HEK293T (cell line): Measurements from ENCODE around the gene NHSL1.

Experiments used
- CTCF ChIA-PET: fragments of 350-600 bp; formaldehyde crosslinking; extraction: SDS; loops from one replicate; lab custom pipeline; 2021; ENCODE audit warnings: antibody characterized with exemption, inconsistent platforms; lab: Yijun Ruan, JAX
- POLR2A ChIA-PET: fragments of 350-600 bp; formaldehyde crosslinking; extraction: SDS; loops from one replicate; lab custom pipeline; 2020; ENCODE audit warnings: antibody characterized with exemption, inconsistent platforms; lab: Yijun Ruan, JAX
- DNase-seq: peaks from one replicate; pipeline ENCODE4 v3.0.0; 2012; ENCODE audit warnings: mixed read lengths; ENCODE audit errors: extremely low spot score
- ARNT ChIP-seq: fragments of 450-650 bp; IDR thresholded peaks from 2 replicates; pipeline ENCODE4 v1.6.1; 2017; ENCODE audit warnings: mild to moderate bottlenecking
- BHLHE40 ChIP-seq: fragments of 450-650 bp; IDR thresholded peaks from 2 replicates; pipeline ENCODE4 v1.6.1; 2016; ENCODE audit warnings: mild to moderate bottlenecking, moderate library complexity, borderline replicate concordance
- CTBP1 ChIP-seq: fragments of 450-650 bp; IDR thresholded peaks from 2 replicates; pipeline ENCODE4 v1.6.1; 2016; ENCODE audit warnings: borderline replicate concordance
- ELF4 ChIP-seq: fragments of 450-650 bp; IDR thresholded peaks from 2 replicates; pipeline ENCODE4 v1.6.1; 2017; ENCODE audit warnings: antibody characterized with exemption
- FOXA1 ChIP-seq: fragments of 450-650 bp; IDR thresholded peaks from 2 replicates; pipeline ENCODE4 v1.6.1; 2016; ENCODE audit warnings: mild to moderate bottlenecking
- FOXK2 ChIP-seq: fragments of 450-650 bp; IDR thresholded peaks from 2 replicates; pipeline ENCODE4 v1.6.1; 2016; ENCODE audit warnings: mild to moderate bottlenecking
- FOXM1 ChIP-seq: fragments of 450-650 bp; IDR thresholded peaks from 2 replicates; pipeline ENCODE4 v1.6.1; 2017; ENCODE audit warnings: mild to moderate bottlenecking, borderline replicate concordance
- HDGF ChIP-seq: fragments of 450-650 bp; IDR thresholded peaks from 2 replicates; pipeline ENCODE4 v1.6.1; 2017; ENCODE audit warnings: antibody characterized with exemption, borderline replicate concordance
- L3MBTL2 ChIP-seq: fragments of 450-650 bp; conservative IDR thresholded peaks from 2 replicates; pipeline ENCODE4 v1.6.1; 2016; ENCODE audit warnings: mild to moderate bottlenecking
- LEF1 ChIP-seq: fragments of 450-650 bp; IDR thresholded peaks from 2 replicates; pipeline ENCODE4 v1.6.1; 2017; ENCODE audit warnings: mild to moderate bottlenecking, borderline replicate concordance
- NFRKB ChIP-seq: fragments of 450-650 bp; IDR thresholded peaks from 2 replicates; pipeline ENCODE4 v1.6.1; 2016; ENCODE audit warnings: mild to moderate bottlenecking, moderate library complexity
- SP1 ChIP-seq: fragments of 450-650 bp; IDR thresholded peaks from 2 replicates; pipeline ENCODE4 v1.6.1; 2017
- SUZ12 ChIP-seq: fragments of 450-650 bp; IDR thresholded peaks from 2 replicates; pipeline ENCODE4 v1.6.1; 2016; ENCODE audit warnings: mild to moderate bottlenecking
- TARDBP ChIP-seq: fragments of 450-650 bp; IDR thresholded peaks from 2 replicates; pipeline ENCODE4 v1.6.1; 2016
- ZNF384 ChIP-seq: fragments of 450-650 bp; IDR thresholded peaks from 2 replicates; pipeline ENCODE4 v1.6.1; 2016
- TF ChIP-seq, protein P1 (sequence below): fragments of 450-650 bp; IDR thresholded peaks from 2 replicates; pipeline ENCODE4 v1.6.1; 2016

Gene NHSL1

DNA sequence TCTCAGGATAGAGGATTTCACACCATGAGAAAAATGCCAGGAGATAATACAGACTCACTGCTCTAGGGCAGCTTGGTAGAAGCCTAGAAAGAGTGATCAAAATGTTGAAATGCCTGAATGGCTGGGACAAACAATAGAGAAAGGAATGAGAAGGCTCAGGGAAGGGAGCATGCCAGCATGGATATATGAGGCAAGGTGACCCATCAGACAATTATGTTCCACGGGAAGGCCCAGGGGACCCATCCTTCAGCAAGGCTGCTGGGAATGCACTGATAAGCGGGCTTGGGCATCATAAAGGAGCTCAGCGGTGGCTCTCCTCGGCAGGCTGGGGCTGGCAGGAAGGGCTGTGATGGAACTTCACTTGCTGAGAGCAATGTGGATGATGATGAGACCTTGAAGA lies 83.1 kb downstream of the NHSL1 start:
- DNase-seq, result no peak
- POLR2A ChIA-PET, result no interaction called here
- TF ChIP-seq ARNT, result no peak
- no peak for TF ChIP-seq FOXM1
- TF ChIP-seq LEF1, result no peak
- no peak for TF ChIP-seq ZNF384
- TF ChIP-seq SUZ12, result no peak
- TF ChIP-seq HDGF, result no peak
- no peak for TF ChIP-seq FOXK2
- no peak for TF ChIP-seq NFRKB
- no peak for TF ChIP-seq CTBP1
- no peak for TF ChIP-seq ELF4
- CTCF ChIA-PET, result interaction anchor here (0.9 kb wide), 1 partner anchor 12 kb away, joined by 3 read pairs; the partner anchor contains the start of gene HEBP2

GRCh38 chr6:138415125-138415524 lies 84.2 kb downstream of the NHSL1 start:
- ChIA-PET CTCF (interaction anchor here (0.5 to 1.4 kb wide), 2 partner anchors 9 to 295 kb away, joined by 3 to 6 read pairs; no protein-coding TSS in a partner anchor), POLR2A (no interaction called here)
- TF ChIP-seq FOXA1 (no peak), FOXK2 (no peak), ELF4 (no peak), TARDBP (no peak), SP1 (no peak), HDGF (no peak), FOXM1 (no peak), BHLHE40 (no peak), NFRKB (no peak)
- TF ChIP-seq, protein P1, sequence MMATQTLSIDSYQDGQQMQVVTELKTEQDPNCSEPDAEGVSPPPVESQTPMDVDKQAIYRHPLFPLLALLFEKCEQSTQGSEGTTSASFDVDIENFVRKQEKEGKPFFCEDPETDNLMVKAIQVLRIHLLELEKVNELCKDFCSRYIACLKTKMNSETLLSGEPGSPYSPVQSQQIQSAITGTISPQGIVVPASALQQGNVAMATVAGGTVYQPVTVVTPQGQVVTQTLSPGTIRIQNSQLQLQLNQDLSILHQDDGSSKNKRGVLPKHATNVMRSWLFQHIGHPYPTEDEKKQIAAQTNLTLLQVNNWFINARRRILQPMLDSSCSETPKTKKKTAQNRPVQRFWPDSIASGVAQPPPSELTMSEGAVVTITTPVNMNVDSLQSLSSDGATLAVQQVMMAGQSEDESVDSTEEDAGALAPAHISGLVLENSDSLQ, result no peak
- DNase-seq, result no peak

DNA sequence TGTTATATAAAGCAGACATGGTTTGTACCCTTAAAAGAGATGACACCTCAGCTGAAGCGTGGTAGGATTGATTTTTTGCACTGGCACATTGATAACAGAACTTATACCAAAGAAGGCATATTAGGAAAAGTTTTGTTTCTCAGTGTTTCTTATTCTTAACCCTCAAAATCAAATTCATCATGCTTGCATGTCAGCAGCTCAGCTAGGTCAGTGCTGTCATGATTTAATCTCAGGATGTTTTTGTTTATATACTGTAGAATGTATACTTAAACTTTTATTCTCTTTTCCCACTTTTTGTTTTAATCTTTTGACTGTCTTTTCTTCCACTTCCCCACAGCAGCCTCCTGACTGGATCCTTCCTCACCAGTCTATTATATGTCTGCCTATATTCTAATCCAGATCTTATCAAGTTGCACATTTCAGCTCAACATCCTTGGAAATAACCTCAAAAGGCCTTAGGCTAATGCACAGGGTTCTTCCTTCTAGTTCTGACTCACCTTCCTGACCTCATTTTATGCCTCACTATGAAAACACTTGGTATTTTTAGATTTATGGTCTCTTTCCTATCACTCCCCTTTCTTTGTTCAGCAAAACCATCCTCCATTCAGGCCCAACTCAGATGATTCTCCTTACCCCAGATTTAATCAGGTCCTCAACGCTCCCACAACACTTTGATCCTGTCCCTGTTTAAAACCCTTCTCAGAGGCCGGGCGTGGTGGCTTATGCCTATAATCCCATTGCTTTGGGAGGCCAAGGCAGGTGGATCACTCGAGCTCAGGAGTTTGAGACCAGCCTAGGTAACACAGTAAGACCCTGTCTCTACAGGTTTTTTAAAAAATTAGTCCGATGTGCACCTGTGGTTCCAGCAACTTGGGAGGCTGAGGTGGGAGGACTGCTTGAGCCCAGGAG lies 88.1 kb downstream of the NHSL1 start:
- ChIA-PET POLR2A (no interaction called here), CTCF (interaction anchor here (0.6 kb wide), 1 partner anchor 39 kb away, joined by 4 read pairs; no protein-coding TSS in a partner anchor)
- TF ChIP-seq, protein P1, result 0 out of 2 replicates have a peak, but pooled peaks have one; percentile 24
- TF ChIP-seq SUZ12, result no peak
- TF ChIP-seq HDGF, result no peak
- no peak for DNase-seq

DNA sequence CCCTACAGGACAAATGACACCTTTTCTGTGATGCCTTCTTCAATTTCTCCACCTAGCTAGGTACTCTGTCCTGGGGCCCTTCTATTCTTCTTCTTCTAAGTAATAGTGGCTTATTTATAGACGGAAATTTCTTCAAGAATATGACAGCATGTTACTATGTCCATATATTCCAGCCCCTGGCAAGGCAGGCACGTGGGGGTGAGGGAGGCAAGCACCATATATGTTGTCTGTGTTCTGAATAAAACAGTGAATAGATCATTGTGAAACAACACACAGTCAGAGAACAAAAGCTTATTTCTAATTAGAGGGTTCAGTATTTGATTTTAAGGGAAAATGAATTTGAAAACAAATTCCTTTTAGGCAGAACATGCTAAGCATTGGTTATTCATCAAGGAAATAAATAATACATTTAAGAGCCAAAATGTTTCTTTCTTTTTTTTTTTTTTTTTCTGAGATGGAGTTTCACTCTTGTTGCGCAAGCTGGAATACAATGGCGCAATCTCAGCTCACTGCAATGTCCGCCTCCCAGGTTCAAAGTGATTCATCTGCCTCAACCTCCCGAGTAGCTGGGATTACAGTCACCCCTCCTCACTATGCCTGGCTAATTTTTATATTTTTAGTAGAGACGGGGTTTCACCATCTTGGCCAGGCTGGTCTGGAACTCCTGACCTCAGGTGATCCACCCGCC lies 89.1 kb downstream of the NHSL1 start:
- no peak for DNase-seq
- TF ChIP-seq BHLHE40 (no peak), TARDBP (no peak), ELF4 (no peak), FOXK2 (no peak), ZNF384 (no peak), NFRKB (no peak), SUZ12 (no peak), SP1 (no peak), FOXA1 (no peak), FOXM1 (no peak), CTBP1 (no peak), L3MBTL2 (no peak), ARNT (no peak)
- TF ChIP-seq, protein P1, result no peak

GRCh38 chr6:138406443-138406842 lies 92.9 kb downstream of the NHSL1 start:
- DNase-seq, result no peak
- CTCF ChIA-PET, result interaction anchor here (2.2 kb wide), 1 partner anchor 399 kb away, joined by 7 read pairs; no protein-coding TSS in a partner anchor

More for the DNA sequence above, 89.1 kb downstream of the NHSL1 start:
- CTCF ChIA-PET, result no interaction called here
- POLR2A ChIA-PET, result no interaction called here

GRCh38 chr6:138405816-138406413 lies 93.4 kb downstream of the NHSL1 start:
- POLR2A ChIA-PET, result interaction anchor here (1.0 to 1.2 kb wide), 2 partner anchors 92 to 368 kb away, joined by 3 read pairs; partner anchors contain the start of gene CCDC28A
- CTCF ChIA-PET, result interaction anchor here (0.6 to 2.2 kb wide), 4 partner anchors 9 to 399 kb away, joined by 3 to 7 read pairs (median 4); no protein-coding TSS in a partner anchor
- TF ChIP-seq, protein P1, result peak; percentile 98
- TF ChIP-seq ARNT (peak; percentile 86), L3MBTL2 (no peak), SP1 (no peak), BHLHE40 (no peak), TARDBP (no peak), FOXA1 (no peak), NFRKB (no peak), FOXM1 (no peak), FOXK2 (no peak), ZNF384 (no peak; the same call in 1 of the 2 replicates), HDGF (no peak), LEF1 (peak; percentile 82; the same call in 1 of the 2 replicates), CTBP1 (peak; percentile 82), SUZ12 (no peak), ELF4 (no peak)
- peak; percentile 69 for DNase-seq

More at GRCh38 chr6:138406443-138406842, 92.9 kb downstream of the NHSL1 start:
- POLR2A ChIA-PET, result interaction anchor here (1.2 kb wide), 1 partner anchor 367 kb away, joined by 3 read pairs; the partner anchor contains the start of gene CCDC28A
- no peak for TF ChIP-seq NFRKB
- TF ChIP-seq HDGF, result 0 out of 2 replicates have a peak, but pooled peaks have one; percentile 13
- no peak for TF ChIP-seq ELF4
